HEK293 (cell line): Measurements from ENCODE around the gene PLA2G4C.
A peak's percentile ranks its signal among the peaks of the same experiment; 100 is the strongest.

Experiments used
- BCL11B ChIP-seq: fragments of 450-650 bp; formaldehyde crosslinking; IDR thresholded peaks from 2 replicates; pipeline ENCODE4 v1.5.1; 2016; ENCODE audit warnings: low read depth, missing biosample characterization, missing genetic modification characterization
- EGR2 ChIP-seq: fragments of 450-650 bp; formaldehyde crosslinking; IDR thresholded peaks from 2 replicates; pipeline ENCODE4 v1.5.1; 2016; ENCODE audit warnings: low read depth, missing biosample characterization, missing genetic modification characterization
- GFI1B ChIP-seq: fragments of 450-650 bp; formaldehyde crosslinking; IDR thresholded peaks from 2 replicates; pipeline ENCODE4 v1.5.1; 2016; ENCODE audit warnings: missing biosample characterization, missing genetic modification characterization
- KLF10 ChIP-seq: fragments of 450-650 bp; IDR thresholded peaks from 2 replicates; pipeline ENCODE4 v1.5.1; 2018; ENCODE audit warnings: missing biosample characterization, mild to moderate bottlenecking, missing genetic modification characterization
- KLF16 ChIP-seq: fragments of 450-650 bp; formaldehyde crosslinking; IDR thresholded peaks from 2 replicates; pipeline ENCODE4 v1.5.1; 2017; ENCODE audit warnings: missing biosample characterization, missing genetic modification characterization
- KLF8 ChIP-seq: fragments of 450-650 bp; formaldehyde crosslinking; IDR thresholded peaks from 2 replicates; pipeline ENCODE4 v1.5.1; 2016; ENCODE audit warnings: missing biosample characterization, missing genetic modification characterization
- KLF9 ChIP-seq: fragments of 450-650 bp; formaldehyde crosslinking; IDR thresholded peaks from 2 replicates; pipeline ENCODE4 v1.5.1; 2016; ENCODE audit warnings: missing biosample characterization, missing genetic modification characterization, low read depth
- RBAK ChIP-seq: fragments of 450-650 bp; formaldehyde crosslinking; IDR thresholded peaks from 2 replicates; pipeline ENCODE4 v1.5.1; 2016; ENCODE audit warnings: missing biosample characterization, missing genetic modification characterization
- TCF7L2 ChIP-seq: IDR thresholded peaks from 2 replicates; pipeline ENCODE4 v1.6.1; 2011; ENCODE audit warnings: low read depth, mild to moderate bottlenecking, inconsistent platforms, low read length, moderate library complexity, borderline replicate concordance
- ZBTB20 ChIP-seq: fragments of 450-650 bp; formaldehyde crosslinking; IDR thresholded peaks from 2 replicates; pipeline ENCODE4 v1.5.1; 2016; ENCODE audit warnings: missing biosample characterization, missing genetic modification characterization
- ZBTB21 ChIP-seq: fragments of 450-650 bp; formaldehyde crosslinking; IDR thresholded peaks from 2 replicates; pipeline ENCODE4 v1.5.1; 2017; ENCODE audit warnings: missing biosample characterization, missing genetic modification characterization
- ZEB2 ChIP-seq: fragments of 450-650 bp; formaldehyde crosslinking; IDR thresholded peaks from 2 replicates; pipeline ENCODE4 v1.5.1; 2016; ENCODE audit warnings: missing biosample characterization, missing genetic modification characterization
- ZIC2 ChIP-seq: fragments of 450-650 bp; formaldehyde crosslinking; IDR thresholded peaks from 2 replicates; pipeline ENCODE4 v1.5.1; 2016; ENCODE audit warnings: missing biosample characterization, missing genetic modification characterization
- ZNF248 ChIP-seq: fragments of 450-650 bp; formaldehyde crosslinking; IDR thresholded peaks from 2 replicates; pipeline ENCODE4 v1.5.1; 2017; ENCODE audit warnings: missing biosample characterization, missing genetic modification characterization
- ZNF324 ChIP-seq: fragments of 450-650 bp; formaldehyde crosslinking; IDR thresholded peaks from 2 replicates; pipeline ENCODE4 v1.5.1; 2016; ENCODE audit warnings: missing biosample characterization, missing genetic modification characterization
- ZNF514 ChIP-seq: fragments of 450-650 bp; formaldehyde crosslinking; IDR thresholded peaks from 2 replicates; pipeline ENCODE4 v1.5.1; 2016; ENCODE audit warnings: missing biosample characterization, missing genetic modification characterization
- ZNF664 ChIP-seq: fragments of 450-650 bp; formaldehyde crosslinking; IDR thresholded peaks from 2 replicates; pipeline ENCODE4 v1.5.1; 2016; ENCODE audit warnings: missing biosample characterization, missing genetic modification characterization
- ZNF768 ChIP-seq: fragments of 450-650 bp; formaldehyde crosslinking; IDR thresholded peaks from 2 replicates; pipeline ENCODE4 v1.5.1; 2018; ENCODE audit warnings: missing biosample characterization, mild to moderate bottlenecking, missing genetic modification characterization
- ZNF776 ChIP-seq: fragments of 450-650 bp; formaldehyde crosslinking; IDR thresholded peaks from 2 replicates; pipeline ENCODE4 v1.5.0; 2017; ENCODE audit warnings: missing biosample characterization, missing genetic modification characterization, borderline replicate concordance
- TF ChIP-seq, protein P1 (sequence below): fragments of 450-650 bp; formaldehyde crosslinking; IDR thresholded peaks from 2 replicates; pipeline ENCODE4 v1.5.1; 2017; ENCODE audit warnings: missing biosample characterization, missing genetic modification characterization
- TF ChIP-seq, protein P2 (sequence below): fragments of 450-650 bp; formaldehyde crosslinking; IDR thresholded peaks from 2 replicates; pipeline ENCODE4 v1.5.1; 2016; ENCODE audit warnings: missing biosample characterization, missing genetic modification characterization
- TF ChIP-seq, protein P3 (sequence below): fragments of 450-650 bp; formaldehyde crosslinking; IDR thresholded peaks from 2 replicates; pipeline ENCODE4 v1.5.1; 2016; ENCODE audit warnings: missing biosample characterization, missing genetic modification characterization
- TF ChIP-seq, protein P4 (sequence below): fragments of 450-650 bp; formaldehyde crosslinking; IDR thresholded peaks from 2 replicates; pipeline ENCODE4 v1.5.1; 2016; ENCODE audit warnings: missing biosample characterization, missing genetic modification characterization
- TF ChIP-seq, protein P5 (sequence below): fragments of 450-650 bp; formaldehyde crosslinking; conservative IDR thresholded peaks from 2 replicates; pipeline ENCODE4 v1.5.1; 2016; ENCODE audit warnings: low read depth, missing biosample characterization, missing genetic modification characterization
- TF ChIP-seq, protein P6 (sequence below): fragments of 450-650 bp; IDR thresholded peaks from 2 replicates; pipeline ENCODE4 v1.5.1; 2018; ENCODE audit warnings: missing biosample characterization, missing genetic modification characterization

PLA2G4C gene

DNA sequence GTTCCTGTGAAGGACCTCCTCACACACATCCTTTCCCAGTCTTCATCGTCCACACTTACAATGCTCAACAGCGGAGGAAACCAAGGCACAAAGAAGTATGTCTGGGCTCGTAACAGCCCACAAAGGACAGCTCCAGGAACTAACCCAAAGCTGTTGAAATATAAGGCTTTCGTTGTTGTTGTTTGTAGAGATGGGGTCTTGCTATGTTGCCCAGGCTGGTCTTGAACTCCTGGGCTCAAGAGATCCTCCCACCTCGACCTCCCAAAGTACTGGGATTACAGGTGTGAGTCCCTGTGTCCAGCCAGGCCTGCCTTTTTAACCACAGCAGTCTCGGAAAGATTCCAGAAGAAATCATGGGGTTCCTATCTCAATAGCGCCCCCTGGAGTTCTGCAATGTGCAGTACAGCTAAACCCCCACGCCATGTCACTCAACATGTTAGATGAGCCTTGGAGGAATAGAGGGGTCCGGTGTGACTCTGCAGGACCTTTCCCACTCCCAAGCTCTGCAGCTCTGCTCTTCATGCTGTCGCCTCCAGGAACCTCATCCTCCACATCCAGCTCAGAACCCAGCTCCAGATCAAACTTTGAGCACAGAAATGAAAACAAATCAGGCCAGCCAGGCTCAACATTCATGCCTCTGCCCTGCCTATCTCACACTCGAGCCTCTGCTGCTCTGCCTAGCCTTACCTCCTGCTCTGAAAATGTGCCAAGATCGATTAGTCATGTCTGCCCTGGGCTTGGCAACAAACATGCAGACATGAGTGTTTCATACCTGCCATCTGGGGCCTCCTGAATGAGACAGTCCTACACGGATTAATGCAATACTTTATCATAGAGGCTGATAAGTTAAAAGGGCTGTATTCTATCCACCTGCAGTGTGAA lies 7.5 kb downstream of the PLA2G4C start (continued):
- TF ChIP-seq, protein P1, sequence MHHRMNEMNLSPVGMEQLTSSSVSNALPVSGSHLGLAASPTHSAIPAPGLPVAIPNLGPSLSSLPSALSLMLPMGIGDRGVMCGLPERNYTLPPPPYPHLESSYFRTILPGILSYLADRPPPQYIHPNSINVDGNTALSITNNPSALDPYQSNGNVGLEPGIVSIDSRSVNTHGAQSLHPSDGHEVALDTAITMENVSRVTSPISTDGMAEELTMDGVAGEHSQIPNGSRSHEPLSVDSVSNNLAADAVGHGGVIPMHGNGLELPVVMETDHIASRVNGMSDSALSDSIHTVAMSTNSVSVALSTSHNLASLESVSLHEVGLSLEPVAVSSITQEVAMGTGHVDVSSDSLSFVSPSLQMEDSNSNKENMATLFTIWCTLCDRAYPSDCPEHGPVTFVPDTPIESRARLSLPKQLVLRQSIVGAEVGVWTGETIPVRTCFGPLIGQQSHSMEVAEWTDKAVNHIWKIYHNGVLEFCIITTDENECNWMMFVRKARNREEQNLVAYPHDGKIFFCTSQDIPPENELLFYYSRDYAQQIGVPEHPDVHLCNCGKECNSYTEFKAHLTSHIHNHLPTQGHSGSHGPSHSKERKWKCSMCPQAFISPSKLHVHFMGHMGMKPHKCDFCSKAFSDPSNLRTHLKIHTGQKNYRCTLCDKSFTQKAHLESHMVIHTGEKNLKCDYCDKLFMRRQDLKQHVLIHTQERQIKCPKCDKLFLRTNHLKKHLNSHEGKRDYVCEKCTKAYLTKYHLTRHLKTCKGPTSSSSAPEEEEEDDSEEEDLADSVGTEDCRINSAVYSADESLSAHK (tag by site-specific recombination), result no peak
- no peak for TF ChIP-seq BCL11B (tag by site-specific recombination)
- TF ChIP-seq ZNF664, result no peak
- no peak for TF ChIP-seq EGR2 (tag by site-specific recombination)
- no peak for TF ChIP-seq KLF9 (tag by site-specific recombination)
- no peak for TF ChIP-seq ZNF248 (tag by site-specific recombination)
- TF ChIP-seq, protein P2, sequence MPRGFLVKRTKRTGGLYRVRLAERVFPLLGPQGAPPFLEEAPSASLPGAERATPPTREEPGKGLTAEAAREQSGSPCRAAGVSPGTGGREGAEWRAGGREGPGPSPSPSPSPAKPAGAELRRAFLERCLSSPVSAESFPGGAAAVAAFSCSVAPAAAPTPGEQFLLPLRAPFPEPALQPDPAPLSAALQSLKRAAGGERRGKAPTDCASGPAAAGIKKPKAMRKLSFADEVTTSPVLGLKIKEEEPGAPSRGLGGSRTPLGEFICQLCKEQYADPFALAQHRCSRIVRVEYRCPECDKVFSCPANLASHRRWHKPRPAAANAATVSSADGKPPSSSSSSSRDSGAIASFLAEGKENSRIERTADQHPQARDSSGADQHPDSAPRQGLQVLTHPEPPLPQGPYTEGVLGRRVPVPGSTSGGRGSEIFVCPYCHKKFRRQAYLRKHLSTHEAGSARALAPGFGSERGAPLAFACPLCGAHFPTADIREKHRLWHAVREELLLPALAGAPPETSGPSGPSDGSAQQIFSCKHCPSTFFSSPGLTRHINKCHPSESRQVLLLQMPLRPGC (tag by site-specific recombination), result no peak
- no peak for TF ChIP-seq KLF10 (tag by site-specific recombination)
- TF ChIP-seq, protein P3, sequence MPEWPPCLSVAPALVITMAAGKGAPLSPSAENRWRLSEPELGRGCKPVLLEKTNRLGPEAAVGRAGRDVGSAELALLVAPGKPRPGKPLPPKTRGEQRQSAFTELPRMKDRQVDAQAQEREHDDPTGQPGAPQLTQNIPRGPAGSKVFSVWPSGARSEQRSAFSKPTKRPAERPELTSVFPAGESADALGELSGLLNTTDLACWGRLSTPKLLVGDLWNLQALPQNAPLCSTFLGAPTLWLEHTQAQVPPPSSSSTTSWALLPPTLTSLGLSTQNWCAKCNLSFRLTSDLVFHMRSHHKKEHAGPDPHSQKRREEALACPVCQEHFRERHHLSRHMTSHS, result no peak
- TF ChIP-seq, protein P4, sequence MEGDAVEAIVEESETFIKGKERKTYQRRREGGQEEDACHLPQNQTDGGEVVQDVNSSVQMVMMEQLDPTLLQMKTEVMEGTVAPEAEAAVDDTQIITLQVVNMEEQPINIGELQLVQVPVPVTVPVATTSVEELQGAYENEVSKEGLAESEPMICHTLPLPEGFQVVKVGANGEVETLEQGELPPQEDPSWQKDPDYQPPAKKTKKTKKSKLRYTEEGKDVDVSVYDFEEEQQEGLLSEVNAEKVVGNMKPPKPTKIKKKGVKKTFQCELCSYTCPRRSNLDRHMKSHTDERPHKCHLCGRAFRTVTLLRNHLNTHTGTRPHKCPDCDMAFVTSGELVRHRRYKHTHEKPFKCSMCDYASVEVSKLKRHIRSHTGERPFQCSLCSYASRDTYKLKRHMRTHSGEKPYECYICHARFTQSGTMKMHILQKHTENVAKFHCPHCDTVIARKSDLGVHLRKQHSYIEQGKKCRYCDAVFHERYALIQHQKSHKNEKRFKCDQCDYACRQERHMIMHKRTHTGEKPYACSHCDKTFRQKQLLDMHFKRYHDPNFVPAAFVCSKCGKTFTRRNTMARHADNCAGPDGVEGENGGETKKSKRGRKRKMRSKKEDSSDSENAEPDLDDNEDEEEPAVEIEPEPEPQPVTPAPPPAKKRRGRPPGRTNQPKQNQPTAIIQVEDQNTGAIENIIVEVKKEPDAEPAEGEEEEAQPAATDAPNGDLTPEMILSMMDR (tag by site-specific recombination), result peak; percentile 47
- TF ChIP-seq GFI1B, result no peak
- no peak for TF ChIP-seq ZNF514
- no peak for TF ChIP-seq KLF16 (tag by site-specific recombination)
- TF ChIP-seq TCF7L2, result no peak
- TF ChIP-seq ZIC2 (tag by site-specific recombination), result no peak
- TF ChIP-seq ZNF776 (tag by site-specific recombination), result no peak
- TF ChIP-seq ZBTB21 (tag by site-specific recombination), result no peak
- TF ChIP-seq, protein P5, sequence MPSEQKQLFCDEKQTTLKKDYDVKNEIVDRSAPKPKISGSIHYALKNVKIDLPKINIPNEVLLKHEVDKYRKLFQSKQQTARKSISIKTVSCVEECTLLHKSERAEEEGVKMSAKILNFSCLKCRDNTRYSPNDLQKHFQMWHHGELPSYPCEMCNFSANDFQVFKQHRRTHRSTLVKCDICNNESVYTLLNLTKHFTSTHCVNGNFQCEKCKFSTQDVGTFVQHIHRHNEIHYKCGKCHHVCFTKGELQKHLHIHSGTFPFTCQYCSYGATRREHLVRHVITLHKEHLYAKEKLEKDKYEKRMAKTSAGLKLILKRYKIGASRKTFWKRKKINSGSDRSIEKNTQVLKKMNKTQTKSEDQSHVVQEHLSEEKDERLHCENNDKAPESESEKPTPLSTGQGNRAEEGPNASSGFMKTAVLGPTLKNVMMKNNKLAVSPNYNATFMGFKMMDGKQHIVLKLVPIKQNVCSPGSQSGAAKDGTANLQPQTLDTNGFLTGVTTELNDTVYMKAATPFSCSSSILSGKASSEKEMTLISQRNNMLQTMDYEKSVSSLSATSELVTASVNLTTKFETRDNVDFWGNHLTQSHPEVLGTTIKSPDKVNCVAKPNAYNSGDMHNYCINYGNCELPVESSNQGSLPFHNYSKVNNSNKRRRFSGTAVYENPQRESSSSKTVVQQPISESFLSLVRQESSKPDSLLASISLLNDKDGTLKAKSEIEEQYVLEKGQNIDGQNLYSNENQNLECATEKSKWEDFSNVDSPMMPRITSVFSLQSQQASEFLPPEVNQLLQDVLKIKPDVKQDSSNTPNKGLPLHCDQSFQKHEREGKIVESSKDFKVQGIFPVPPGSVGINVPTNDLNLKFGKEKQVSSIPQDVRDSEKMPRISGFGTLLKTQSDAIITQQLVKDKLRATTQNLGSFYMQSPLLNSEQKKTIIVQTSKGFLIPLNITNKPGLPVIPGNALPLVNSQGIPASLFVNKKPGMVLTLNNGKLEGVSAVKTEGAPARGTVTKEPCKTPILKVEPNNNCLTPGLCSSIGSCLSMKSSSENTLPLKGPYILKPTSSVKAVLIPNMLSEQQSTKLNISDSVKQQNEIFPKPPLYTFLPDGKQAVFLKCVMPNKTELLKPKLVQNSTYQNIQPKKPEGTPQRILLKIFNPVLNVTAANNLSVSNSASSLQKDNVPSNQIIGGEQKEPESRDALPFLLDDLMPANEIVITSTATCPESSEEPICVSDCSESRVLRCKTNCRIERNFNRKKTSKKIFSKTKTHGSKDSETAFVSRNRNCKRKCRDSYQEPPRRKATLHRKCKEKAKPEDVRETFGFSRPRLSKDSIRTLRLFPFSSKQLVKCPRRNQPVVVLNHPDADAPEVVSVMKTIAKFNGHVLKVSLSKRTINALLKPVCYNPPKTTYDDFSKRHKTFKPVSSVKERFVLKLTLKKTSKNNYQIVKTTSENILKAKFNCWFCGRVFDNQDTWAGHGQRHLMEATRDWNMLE (tag by site-specific recombination), result no peak
- no peak for TF ChIP-seq ZBTB20 (tag by site-specific recombination)
- TF ChIP-seq RBAK, result no peak
- TF ChIP-seq ZNF324 (tag by site-specific recombination), result no peak
- TF ChIP-seq KLF8, result peak; percentile 19; the same call in 1 of the 2 replicates
- no peak for TF ChIP-seq ZNF768 (tag by site-specific recombination)
- TF ChIP-seq, protein P6, sequence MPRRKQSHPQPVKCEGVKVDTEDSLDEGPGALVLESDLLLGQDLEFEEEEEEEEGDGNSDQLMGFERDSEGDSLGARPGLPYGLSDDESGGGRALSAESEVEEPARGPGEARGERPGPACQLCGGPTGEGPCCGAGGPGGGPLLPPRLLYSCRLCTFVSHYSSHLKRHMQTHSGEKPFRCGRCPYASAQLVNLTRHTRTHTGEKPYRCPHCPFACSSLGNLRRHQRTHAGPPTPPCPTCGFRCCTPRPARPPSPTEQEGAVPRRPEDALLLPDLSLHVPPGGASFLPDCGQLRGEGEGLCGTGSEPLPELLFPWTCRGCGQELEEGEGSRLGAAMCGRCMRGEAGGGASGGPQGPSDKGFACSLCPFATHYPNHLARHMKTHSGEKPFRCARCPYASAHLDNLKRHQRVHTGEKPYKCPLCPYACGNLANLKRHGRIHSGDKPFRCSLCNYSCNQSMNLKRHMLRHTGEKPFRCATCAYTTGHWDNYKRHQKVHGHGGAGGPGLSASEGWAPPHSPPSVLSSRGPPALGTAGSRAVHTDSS (tag by site-specific recombination), result no peak
- no peak for TF ChIP-seq ZEB2 (tag by site-specific recombination)
